ENCODE data around the gene KCNH4.
A peak's percentile ranks its signal among the peaks of the same experiment; 100 is the strongest.

KCNH4 gene

GRCh38 chr17:42135664-42136653, 45.0 kb downstream of the KCNH4 start:
- peak; percentile 59 for DNase-seq (ENCODE audit: low spot score)

- DNase-seq (ENCODE audit: low spot score), result no peak
These were observed 45.8 kb downstream of the KCNH4 start for GRCh38 chr17:42135151-42135550.

GRCh38 chr17:42133461-42134041, 47.4 kb downstream of the KCNH4 start:
- no peak for DNase-seq (ENCODE audit: low spot score)

- DNase-seq (ENCODE audit: low spot score), result no peak
These were observed 48.0 kb downstream of the KCNH4 start for GRCh38 chr17:42132941-42133340.

GRCh38 chr17:42131981-42132432, 48.9 kb downstream of the KCNH4 start:
- no peak for DNase-seq (ENCODE audit: low spot score)

GRCh38 chr17:42131232-42131631, 49.7 kb downstream of the KCNH4 start:
- DNase-seq (ENCODE audit: low spot score), result no peak

- DNase-seq (ENCODE audit: low spot score), result no peak
These were observed 50.5 kb downstream of the KCNH4 start for GRCh38 chr17:42130310-42130936.

- no peak for DNase-seq (ENCODE audit: low spot score)
These were observed 51.7 kb downstream of the KCNH4 start for GRCh38 chr17:42129109-42129837.

- DNase-seq (ENCODE audit: low spot score), result no peak
These were observed 53.5 kb downstream of the KCNH4 start for GRCh38 chr17:42127414-42127813.

GRCh38 chr17:42126836-42127235, 54.1 kb downstream of the KCNH4 start:
- no peak for DNase-seq (ENCODE audit: low spot score)

- DNase-seq (ENCODE audit: low spot score), result no peak
These were observed 55.4 kb downstream of the KCNH4 start for GRCh38 chr17:42125565-42125964.

GRCh38 chr17:42124256-42124655, 56.7 kb downstream of the KCNH4 start:
- no peak for DNase-seq (ENCODE audit: low spot score)

GRCh38 chr17:42122371-42123303, 58.3 kb downstream of the KCNH4 start, which contains the start of gene HSPB9:
Gene HSPB9, plus strand, starts transcription at chr17:42122804. Its CDS starts 47 bp downstream, at chr17:42122851.
- no peak for DNase-seq (ENCODE audit: low spot score)

- DNase-seq (ENCODE audit: low spot score), result peak; percentile 96
These were observed 59.9 kb downstream of the KCNH4 start, which contains the start of gene KAT2A for GRCh38 chr17:42120770-42121769. Gene KAT2A, minus strand, starts transcription at chr17:42121367. Its CDS starts 63 bp downstream, at chr17:42121304.

- DNase-seq (ENCODE audit: low spot score), result no peak
These were observed 60.7 kb downstream of the KCNH4 start for GRCh38 chr17:42120161-42120769.

- DNase-seq (ENCODE audit: low spot score), result no peak
These were observed 61.6 kb downstream of the KCNH4 start for GRCh38 chr17:42119301-42119700.

GRCh38 chr17:42118545-42118944, 62.4 kb downstream of the KCNH4 start:
- peak; percentile 58 for DNase-seq (ENCODE audit: low spot score)

- no peak for DNase-seq (ENCODE audit: low spot score)
These were observed 62.8 kb downstream of the KCNH4 start for GRCh38 chr17:42118126-42118510.

Data from HuH-7.5 (cell line).